GM21529 (cell line): Measurements from ENCODE around the gene NHS.
A peak's percentile ranks its signal among the peaks of the same experiment; 100 is the strongest.
"Not testable (repeated sequence)": the region's sequence is repeated elsewhere in the genome, so short reads cannot be mapped to it uniquely, and the experiment has no call there.

Experiments
- ATAC-seq: cut with Tn5 transposase; IDR thresholded peaks from one replicate; pipeline ENCODE4 v1.9.1; 2021; ENCODE audit not compliant: unreplicated experiment

NHS gene

DNA sequence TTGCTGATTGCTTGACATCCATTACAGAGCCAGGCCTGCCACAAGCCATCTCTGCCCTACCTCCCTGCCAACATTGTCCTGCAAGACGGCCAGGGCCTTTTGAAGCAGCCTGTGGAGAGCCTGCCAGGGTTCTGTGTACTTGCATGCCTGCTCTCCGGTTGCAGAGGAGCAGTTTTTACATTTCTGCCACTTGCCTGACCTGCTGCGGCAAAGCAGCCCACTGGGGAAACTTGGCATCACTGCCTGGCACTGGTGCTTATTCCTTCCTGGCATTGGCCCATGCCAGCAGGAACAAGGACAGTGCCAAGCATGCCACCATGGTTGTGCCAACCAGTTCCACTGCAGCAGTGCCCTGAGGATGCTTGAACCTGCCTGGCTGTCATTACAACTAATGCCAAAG lies 167.1 kb downstream of the NHS start:
- ATAC-seq, result no peak

DNA sequence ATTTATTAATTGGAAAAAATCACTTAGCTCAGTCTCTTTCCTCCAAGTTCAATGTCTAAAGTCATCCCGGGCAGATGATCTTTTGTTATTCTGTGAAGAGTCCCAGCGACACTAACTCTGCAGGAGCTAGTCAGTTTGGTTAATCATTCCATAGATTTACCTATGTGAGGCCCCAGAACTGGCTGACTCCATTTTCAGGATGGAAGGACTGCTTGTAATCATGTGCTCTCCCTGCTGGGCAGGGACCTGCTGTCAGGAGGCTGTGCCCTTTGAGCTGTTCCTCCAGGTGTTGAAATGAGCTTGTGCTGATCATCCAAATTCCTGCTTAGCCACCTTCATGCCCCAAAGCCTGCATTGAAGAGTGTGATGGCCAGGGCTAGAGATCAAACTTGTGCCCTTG lies 169.8 kb downstream of the NHS start:
- ATAC-seq, result no peak

DNA sequence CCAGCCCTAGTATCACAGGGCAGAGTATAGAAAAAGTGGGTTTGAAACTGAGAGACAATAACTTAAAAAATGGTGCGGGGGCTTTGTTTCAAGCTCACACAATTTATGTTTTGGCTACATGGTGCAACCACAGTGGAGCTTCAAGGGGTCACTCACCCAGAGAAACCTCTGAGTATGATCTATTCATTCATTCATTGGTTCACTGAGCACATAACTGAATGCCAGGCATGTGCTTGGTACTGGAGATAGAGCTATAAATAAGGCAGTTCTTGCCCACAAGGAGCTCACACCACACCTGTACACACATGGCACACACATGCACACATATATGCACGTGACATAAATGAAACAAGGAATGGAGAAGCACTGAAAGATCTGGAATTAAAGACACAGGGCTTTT lies 171.4 kb downstream of the NHS start:
- no peak for ATAC-seq

DNA sequence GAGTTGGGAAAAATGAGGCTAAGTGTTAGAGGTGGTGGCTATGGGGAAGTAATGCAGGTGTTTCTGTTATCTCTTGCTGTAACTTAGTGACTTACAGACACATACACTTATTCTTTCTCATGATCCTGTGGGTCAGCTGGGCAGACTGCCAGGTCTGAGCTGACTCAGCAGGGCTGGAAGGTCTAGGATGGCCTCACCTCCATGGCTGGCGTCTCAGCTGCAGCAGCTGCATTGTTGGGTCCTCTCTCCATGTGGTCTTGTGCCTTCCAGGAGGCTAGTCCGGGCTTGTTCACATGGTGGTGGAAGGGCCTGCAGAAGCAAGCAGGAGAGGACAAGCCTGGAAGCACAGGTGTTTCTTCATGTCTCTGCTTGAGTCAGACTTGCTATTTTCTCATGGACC lies 172.7 kb downstream of the NHS start:
- peak; percentile 78 for ATAC-seq

DNA sequence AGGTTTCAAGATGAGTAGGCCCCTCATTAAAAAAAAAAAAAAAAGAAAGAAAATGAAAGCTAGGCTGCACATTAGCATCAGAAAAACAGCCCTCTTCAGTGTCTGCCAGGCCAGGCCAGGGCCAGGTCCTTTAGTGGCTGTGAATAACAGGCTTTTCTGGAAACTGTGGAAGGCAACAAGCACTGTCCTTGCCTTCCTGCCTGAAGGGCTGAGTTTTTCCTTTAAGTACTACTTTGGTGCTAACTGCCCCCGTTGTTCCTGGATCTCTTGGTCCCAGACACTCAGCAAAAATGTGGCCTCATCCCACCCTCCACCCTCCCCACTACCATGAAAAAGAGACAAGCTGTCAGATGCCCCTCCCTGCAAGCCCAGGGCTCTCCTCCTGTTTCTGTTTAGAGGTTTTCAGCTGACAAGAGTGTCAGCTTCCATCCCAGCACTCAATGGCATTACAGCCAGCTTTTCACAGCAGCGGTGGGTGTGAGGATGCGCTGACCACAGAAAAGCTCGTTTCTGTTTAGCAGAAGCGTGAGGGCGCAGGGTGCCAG lies 174.2 kb downstream of the NHS start:
- ATAC-seq, result no peak

DNA sequence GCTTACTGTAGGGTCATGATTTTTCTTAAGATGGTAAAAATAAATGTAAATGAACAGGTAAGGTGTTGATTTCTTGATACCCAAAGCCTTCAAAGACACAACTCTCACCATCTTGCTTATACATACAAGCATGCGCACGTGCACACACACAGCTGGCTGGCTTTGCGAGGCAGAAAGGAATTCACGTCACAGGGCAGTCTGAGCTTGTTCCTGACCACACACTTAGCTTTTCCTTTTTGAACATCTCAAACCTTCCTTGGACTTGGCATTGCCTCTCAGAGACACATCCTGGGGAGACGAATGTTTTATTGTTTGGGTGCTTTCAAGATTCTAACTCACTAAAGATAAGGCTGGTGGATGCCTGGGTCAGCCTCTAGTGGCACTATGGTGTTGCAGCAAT lies 175.0 kb downstream of the NHS start:
- no peak for ATAC-seq

DNA sequence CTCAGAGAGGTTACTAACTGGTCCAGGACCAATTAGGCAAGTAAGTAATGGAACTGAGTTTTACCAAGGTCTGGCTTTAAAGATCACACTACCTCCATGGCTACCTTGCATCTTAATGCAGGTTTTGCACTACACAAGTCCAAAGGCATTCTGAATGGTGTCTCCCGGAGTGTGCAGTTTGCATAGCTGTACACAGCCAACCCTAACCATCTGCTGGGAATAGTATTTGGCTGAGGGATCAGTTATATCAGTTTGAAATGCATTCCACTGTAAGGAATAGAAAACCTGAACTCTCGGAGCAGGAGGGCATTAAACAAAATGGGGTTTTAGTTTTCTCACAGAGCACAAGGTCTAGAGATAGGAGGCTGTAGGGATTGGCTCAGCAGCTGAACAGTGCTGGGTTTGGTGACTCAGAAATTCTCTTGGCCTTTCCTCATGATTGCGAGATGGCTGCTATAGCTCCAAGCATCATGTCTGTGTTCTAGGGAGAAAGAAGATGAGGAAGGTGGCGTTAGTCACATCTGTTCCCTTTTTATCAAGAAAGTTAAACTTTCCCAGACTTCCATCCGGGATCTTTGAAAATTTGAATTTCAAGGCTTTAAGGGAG lies 177.1 kb downstream of the NHS start:
- no peak for ATAC-seq

DNA sequence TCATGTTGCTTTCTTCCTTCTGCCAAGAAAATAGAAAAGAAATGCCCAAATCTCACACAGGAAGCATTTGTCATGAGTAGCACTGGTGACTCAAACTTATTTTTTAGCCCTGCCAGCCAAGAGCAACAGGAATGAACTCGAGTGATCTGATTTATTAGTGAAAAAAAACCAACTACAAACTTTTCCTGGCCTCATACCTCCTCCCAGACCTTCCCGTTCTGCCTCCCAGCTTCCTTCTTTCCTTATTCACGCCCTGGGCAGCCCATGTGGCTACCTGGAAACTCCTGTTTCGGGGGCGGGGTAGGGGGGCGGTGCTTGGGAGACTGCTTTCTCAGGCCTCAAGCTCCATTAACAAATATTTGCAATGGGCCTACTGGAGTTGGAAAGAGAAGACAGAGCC lies 178.5 kb downstream of the NHS start:
- no peak for ATAC-seq

DNA sequence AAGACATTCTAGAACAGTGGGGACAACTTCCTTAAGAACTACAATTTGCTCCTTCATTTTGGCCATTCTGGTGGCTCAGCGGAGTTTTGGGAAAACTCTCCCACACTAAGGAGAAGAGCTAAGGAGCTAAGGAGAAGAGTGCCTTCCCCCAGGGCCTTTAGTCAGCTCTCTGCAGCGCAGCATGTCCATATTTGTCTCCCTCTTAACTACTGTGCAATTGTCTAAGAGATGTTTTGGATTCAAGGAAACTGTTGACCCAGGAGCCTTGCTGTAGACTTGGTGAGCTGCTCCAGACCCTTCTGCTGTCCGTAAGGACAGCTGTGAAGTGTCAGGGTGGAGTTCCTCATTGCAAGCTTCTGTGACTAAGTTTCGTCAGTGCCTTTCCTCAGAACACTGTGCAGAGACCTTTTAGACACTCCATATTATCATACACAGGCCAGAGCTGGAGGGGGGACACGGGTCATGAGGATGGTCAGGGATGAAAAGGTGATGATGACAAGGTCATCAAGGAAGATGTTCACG lies 179.0 kb downstream of the NHS start:
- no peak for ATAC-seq

DNA sequence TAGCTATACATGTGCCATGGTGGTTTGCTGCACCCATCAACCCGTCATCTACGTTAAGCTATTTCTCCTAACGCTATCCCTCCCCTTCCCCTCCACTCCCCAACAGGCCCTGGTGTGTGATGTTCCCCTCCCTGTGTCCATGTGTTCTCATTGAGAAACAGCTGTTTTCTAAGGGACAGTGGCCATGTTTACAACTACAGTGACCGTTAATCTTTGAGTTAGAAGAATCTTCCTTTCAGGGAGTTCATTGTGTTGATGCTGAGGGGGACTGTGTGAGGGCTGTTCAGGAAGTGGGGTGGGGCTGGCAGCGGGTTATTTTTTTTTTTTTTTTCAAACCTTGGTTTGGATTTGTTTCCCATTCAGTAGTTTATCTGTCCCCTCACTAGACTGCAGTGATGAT lies 179.9 kb downstream of the NHS start:
- no peak for ATAC-seq

DNA sequence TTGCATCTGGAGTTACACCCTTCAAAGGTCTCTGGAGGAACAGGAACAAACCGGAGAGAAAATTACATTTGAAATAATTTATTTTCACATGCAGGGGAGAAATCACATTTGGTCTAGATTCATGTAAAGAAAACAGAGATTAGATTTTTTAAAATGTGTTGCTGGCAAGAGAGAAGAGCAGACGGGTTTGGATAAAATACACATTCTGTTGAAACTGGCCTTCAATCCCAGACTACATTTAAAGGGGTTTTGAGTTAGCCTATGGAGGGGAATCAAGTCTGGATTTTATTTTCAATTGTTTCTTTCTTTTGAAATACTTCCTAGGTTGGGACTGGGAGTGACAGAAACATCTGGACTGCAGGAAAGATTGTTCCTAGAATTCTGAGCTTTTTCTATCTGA lies 180.8 kb downstream of the NHS start:
- no peak for ATAC-seq

DNA sequence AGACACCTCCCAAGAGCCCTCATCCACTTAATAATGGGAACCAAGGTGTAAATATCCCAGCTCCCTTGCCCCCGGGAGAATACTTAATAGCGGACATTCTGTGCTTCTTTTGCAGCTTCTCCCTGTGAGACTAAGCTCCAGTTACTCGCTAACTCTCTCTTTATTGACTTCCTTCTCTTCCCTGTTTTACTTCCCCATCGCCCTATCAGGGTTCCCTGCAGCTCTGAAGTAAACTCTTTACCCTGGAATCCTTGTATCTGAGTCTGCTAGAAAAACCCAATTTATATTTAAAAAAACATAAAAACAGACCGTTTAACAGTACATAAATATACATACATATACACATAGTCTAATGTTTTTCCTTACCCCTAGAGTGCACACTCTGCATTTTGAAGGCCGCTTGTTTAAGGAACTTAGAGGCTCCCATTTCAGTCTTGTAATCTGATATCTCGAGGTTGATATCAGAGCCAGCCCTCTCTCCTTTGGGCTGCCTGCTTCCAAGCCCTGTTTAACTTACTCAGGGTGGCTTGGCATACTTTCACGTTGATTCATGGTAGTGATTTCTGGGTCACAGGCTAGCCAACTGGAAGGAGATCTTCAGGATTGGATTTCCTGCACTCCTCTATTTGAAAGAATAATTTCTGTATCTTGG lies 184.9 kb downstream of the NHS start:
- ATAC-seq, result no peak

DNA sequence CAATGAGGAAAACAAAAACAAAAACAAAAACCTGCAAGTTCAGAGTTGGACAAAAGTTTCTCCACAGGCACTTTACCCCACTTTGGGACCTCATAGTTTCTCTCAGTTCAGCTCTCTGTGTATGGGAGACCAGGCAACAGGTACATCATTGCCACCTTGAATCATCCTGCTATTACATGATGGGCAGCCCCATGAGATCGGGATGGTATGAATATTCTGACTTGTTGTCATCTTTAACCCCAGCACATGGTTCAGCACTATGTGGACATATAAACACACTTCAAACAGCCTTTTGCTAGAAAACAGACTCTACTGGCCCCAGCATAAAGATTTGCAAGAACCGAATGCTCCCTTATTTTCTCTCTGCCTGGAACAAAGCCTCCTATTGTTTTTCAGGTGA lies 185.4 kb downstream of the NHS start:
- ATAC-seq, result no peak

DNA sequence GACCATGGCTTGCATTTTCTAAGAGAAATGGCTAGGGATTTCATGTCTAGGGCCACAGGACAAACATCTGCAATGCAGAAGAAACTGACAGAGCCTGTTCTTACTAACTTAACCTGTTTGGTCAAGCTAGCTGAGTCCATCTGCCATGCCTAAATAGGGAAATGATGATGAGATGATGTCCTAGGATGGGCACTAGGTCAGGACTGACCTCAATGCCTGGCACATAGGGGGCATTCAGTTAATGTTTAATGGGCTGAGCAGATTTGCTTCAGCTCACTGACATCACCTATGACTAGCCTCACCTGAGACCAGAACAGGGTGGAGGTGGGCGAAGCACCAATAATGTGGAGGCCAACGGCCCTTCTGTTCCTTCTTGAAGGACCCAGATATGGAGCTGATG lies 188.1 kb downstream of the NHS start:
- ATAC-seq, result no peak

DNA sequence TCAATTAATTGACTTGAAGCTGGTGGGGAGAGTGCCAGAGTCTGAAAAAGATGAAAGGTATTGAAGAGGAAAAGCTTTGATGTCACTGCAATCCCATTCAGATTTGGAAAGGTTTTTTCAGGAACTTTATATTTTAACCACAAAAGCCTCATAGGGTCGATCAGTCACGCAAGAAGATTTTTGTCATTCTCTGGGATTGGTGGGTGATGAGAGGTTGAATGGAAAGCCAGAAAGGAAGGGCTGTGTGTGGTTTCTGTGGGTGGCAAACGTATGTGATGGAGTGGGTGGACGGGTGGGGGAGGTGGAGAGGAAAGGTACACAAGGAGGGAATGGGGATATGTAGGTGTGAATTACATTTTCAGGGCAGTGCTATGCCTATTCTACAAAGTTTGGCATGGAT lies 188.5 kb downstream of the NHS start:
- ATAC-seq, result no peak

DNA sequence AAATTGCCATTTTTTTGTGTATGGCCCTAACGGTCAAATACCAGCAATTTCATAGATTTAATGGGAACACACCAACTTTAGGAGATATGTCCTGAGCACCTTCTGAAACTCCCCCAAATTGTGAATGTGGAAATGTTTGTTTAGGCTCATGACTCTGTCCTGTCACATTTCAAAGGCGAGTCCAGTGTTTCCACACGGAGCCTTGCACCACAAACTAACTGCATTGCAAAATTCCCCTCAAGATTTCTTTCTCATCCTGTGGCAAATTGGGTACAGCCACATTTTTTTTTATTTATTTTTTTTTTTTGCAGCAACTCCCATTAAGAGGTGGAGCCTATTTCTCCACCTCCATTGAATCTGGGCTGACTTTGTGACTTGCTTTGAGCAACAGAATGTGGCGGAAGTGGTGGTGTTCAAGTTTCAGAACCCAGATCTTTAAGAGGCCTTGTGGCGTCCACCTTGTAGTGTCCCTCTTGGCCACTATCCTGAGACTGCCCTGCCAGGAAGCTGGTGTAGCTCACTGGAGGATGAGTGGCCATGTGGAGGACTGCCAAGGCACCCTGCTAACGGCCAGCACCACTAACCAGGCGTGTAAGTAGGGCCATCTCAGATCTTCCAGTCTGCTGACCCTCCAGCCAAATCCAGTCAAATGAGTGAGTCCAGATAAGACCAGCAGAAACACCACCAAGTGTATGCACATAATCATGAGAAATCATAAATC lies 189.8 kb downstream of the NHS start:
- ATAC-seq, result no peak

DNA sequence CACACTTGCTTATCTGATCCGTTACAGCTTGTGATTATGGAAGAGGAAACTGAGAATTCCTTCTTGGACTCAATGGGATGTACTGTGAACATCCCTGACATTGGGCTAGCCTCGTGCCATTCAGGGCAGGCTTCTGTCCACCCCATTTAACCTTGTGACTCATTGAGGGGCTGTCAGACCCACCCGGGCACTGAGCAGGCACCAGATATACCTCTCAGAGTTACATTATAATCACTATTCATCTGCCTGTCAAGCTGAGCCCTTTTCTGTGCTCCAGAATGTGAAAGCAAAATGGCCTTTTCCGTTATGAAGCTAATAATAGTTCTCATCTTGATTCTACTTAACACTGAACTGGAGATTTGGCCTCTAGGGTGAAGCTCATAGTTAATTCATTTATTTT lies 191.7 kb downstream of the NHS start:
- no peak for ATAC-seq

DNA sequence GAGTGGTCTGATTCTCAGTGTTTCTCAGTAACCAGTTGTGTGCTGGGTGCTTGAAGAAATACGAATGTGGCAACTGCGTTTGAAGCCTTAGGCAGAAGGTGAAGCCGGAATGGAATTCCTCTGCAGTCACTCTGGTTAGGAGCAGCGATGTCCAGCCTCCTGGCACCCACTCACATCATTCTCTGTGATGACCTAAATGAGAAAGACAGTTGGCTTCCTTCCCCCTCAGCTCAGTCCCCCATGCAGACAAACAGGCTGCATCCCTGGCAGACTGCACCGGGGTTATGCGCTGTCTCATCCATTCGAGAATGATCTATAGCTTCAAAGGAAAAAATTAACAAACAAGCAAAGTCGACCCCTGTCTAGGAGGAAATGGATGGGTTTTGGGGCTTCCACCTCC lies 192.2 kb downstream of the NHS start:
- no peak for ATAC-seq

DNA sequence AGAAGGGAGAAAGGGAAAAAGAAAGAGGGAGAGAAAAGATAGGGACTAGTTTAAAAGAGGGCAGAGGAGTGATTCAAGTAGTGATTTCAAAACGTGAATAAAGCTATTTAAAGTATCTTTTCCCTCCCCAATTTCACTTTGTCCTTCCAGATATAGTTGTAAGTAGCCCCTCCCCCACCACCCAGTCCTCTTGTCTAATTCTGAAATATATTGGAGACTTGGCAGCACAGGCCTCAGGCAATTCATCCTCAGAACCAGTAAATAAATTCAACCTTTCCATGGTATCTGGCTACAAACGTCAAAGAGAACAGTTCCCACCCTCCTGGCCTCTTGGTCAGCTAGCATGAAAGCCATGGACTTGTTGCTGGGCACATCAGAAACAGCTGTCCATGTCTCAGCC lies 192.8 kb downstream of the NHS start:
- no peak for ATAC-seq

DNA sequence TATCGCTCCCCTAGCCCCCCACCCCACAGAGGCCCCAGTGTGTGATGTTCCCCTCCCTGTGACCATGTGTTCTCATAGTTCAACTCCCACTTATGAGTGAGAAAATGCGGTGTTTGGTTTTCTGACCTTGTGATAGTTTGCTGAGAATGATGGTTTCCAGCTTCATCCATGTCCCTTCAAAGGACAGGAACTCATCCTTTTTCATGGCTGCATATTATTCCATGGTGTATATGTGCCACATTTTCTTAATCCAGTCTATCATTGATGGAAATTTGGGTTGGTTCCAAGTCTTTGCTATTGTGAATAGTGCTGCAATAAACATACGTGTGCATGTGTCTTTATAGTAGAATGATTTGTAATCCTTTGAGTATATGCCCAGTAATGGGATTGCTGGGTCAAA lies 193.8 kb downstream of the NHS start:
- ATAC-seq, result not testable (repeated sequence)

DNA sequence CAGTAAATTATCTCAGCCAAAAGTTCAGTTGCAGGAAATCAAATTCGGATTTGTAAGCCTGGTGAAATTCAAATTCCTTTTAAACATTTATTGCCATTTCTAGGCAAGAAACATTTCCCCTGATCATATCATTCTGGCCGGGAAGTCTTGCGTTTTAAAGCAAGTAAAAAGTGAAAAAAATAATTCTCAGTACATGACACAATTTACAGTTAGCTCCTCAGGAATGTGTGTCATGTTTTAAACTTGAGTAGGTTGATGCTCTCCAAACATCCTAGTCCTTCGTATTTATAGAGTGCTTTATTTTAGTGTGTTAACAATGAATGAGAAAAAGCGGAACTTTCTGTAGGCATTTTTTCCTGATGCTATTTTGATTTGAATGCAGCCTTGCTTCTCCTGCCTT lies 204.0 kb downstream of the NHS start:
- ATAC-seq, result no peak

DNA sequence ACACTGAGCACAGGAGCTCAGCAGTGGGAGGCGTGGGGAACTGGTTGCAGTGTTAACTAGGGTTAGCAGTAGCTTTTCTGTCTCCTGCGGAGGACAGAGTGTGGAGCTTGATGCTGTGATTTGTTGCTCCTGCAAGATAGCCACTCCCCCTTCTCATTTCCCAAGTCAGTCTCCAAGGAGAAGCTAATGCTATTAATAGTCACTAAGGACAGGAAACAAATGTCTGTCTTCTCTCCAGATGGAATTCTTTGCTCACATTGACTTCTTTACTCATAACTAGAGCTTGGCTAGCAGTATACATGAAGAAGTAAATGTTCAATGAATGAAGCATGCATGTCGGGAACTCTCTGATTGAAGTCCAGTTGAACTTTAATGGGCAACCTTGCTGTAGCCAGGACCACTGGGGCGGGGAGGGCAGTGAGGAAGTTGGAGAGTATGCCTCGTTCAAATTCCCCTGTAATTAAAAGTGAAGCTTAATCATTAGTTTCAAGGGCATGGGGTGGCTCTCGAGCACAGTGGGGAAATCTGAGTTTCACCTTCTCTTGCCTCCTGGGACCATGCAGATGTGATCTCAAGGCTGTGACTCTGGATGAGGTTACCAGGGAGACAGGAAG lies 205.6 kb downstream of the NHS start:
- no peak for ATAC-seq
